GM10248 (cell line): ENCODE results near the gene TCF23.

ENCODE experiments used
- CTCF ChIA-PET: fragments of 300-600 bp; sonication (Branson Sonifier 250); formaldehyde crosslinking; extraction: SDS; loops from one replicate; lab custom pipeline; 2021; ENCODE audit warnings: antibody characterized with exemption; lab: Yijun Ruan, JAX
- POLR2A ChIA-PET: fragments of 350-650 bp; sonication (Branson Sonifier 250); formaldehyde crosslinking; extraction: SDS; loops from one replicate; lab custom pipeline; 2020; ENCODE audit warnings: antibody characterized with exemption; lab: Yijun Ruan, JAX
- DNase-seq: peaks from one replicate; pipeline ENCODE4 v3.0.0; 2012; ENCODE audit errors: extremely low spot score
- TF ChIP-seq, protein P1 (sequence below): IDR thresholded peaks from 2 replicates; pipeline ENCODE4 v1.5.1; 2012; ENCODE audit warnings: mild to moderate bottlenecking, low read depth; ENCODE audit errors: extremely low read depth, missing control alignments, control extremely low read depth

The TCF23 gene

DNA sequence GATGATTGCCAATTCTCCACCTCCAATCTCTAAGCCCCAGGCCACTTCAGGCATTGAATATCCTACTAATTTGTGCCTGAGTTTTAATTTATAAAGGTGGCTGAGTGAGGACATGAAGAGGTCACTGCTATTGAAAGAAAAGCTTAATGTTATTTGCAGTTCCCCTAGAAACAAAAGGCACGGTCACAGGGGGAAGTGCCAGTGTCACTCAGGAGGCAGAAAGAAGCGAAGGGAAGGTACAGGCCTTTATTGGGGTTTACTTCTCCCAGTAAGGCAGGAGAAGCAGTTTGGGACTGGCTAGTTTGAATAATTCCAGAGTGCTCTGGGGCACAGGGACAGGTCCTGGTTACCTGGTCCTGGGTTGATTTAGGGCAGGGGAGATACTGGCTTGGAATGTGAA is 26.9 kb upstream of the TCF23 start:
- ChIA-PET CTCF (no interaction called here), POLR2A (no interaction called here)
- no peak for DNase-seq
- TF ChIP-seq, protein P1, sequence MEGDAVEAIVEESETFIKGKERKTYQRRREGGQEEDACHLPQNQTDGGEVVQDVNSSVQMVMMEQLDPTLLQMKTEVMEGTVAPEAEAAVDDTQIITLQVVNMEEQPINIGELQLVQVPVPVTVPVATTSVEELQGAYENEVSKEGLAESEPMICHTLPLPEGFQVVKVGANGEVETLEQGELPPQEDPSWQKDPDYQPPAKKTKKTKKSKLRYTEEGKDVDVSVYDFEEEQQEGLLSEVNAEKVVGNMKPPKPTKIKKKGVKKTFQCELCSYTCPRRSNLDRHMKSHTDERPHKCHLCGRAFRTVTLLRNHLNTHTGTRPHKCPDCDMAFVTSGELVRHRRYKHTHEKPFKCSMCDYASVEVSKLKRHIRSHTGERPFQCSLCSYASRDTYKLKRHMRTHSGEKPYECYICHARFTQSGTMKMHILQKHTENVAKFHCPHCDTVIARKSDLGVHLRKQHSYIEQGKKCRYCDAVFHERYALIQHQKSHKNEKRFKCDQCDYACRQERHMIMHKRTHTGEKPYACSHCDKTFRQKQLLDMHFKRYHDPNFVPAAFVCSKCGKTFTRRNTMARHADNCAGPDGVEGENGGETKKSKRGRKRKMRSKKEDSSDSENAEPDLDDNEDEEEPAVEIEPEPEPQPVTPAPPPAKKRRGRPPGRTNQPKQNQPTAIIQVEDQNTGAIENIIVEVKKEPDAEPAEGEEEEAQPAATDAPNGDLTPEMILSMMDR = no peak

DNA sequence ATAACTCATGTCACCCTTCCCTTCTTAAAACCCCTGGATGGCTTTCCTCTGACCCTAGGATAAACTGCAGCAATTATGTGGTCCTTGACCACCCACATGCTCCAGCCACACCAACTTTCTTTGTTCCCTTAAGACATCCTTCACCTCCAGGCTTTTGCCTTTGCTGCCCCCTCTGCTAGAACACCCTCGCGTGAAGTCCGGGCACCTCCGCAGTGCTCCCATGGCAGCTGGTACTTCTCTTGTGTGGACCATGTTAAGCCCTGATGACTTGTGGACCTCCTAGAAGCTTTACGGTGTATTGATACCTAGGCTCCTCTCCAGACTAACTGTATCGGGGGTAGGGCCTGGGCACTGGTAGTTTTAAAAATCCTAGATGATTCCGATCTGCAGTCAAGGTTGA is 26.0 kb upstream of the TCF23 start:
- ChIA-PET POLR2A (no interaction called here), CTCF (interaction anchor here (1.0 to 2.9 kb wide), 5 partner anchors 8 to 144 kb away, joined by 3 to 22 read pairs (median 3); partner anchors contain the start of gene PREB)
- DNase-seq = no peak
- TF ChIP-seq, protein P1 = no peak

DNA sequence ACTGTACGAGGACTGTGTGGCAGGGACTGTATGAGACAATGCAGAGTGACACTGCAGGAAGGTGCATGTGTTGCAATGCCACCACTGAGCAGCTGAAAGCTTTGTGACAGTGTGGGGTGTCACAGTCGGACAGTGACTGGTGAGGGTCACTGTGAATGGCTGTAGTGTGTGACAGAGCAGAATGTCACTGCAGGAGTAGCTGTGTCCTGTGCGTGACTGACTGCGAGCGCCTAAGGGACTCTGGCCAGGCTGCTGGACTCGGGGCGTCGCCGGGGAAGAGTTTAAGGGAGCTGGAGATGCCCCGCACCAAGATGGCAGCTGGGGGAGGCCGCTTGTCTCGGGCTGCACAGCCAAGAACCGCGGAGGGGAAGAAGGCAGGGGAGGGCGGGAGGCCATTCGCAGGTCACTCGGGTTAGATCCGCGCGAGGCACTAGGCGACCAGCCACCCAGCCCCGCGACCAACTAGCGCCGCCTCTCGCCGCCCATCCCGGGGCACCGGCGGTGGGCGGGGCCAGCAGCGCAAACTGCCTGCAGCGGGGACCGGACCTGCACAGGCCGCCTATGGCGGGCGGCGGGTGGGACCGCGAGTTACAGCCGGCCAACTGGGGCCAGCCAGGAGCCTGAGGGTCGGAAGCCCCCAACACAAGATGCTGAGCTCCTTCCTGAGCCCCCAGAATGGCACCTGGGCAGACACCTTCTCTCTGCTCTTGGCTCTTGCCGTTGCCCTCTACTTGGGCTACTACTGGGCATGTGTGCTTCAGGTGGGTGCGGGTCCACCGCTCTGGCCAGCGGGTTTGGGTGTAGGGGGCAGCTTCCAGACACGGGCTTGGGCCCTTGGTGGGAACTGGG is 25.3 kb upstream of the TCF23 start, which contains the start of gene ABHD1:
Gene ABHD1, plus strand, starts transcription at position 514 of the 849 bp plus-strand sequence. Its CDS starts 134 bp downstream, at position 648.
- TF ChIP-seq, protein P1 = no peak
- ChIA-PET CTCF (interaction anchor here (0.8 to 2.9 kb wide), 10 partner anchors 9 to 161 kb away, joined by 3 to 22 read pairs (median 3); partner anchors contain the start of gene PREB), POLR2A (interaction anchor here (0.5 to 0.7 kb wide), 2 partner anchors 128 to 129 kb away, joined by 3 read pairs; no protein-coding TSS in a partner anchor)
- DNase-seq = peak; percentile 72

DNA sequence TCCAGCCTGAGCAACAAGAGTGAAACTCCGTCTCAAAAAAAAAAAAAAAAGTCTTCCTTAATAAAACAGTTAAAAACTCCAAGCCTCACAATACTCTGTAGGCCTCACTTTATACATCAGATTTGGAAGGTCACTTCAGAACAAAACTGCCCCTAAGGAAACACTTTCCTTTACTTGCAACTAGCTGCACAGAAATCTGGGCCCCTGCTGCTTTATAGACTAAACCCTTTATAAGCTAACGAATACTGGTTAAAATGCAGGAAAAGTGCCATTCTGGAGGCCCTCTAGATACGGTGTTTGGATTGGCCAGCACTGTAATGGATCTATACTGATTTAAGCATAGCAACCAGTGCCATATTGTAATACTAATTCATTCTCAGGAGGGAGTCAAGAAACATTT is 23.7 kb upstream of the TCF23 start:
- CTCF ChIA-PET = interaction anchor here (1.0 to 2.9 kb wide), 6 partner anchors 9 to 155 kb away, joined by 3 to 22 read pairs (median 6); partner anchors contain the start of gene PREB
- DNase-seq = no peak
- TF ChIP-seq, protein P1 = no peak
- POLR2A ChIA-PET = no interaction called here

DNA sequence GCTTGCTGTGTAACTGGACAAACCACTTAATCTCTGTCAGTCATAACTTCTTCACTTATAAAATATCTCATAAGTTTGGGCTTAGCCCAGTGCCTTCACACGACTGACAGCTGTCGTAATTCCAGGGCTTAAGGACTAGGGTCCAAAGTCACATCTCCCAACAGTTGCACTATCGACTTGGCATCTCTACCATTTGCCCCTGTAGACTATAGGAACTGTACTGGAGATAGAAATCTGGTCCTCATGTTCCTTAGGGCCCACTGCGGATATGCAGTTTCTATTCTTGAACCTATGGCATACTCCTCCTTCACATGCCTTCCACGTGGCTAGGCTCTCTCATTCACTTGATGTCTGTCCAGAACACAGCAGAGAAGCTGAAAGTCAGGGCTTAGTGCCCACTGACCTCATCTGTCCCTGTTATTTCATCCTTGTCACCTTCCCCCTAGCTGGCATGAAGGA is 22.5 kb upstream of the TCF23 start:
- DNase-seq = no peak
- POLR2A ChIA-PET = no interaction called here
- CTCF ChIA-PET = interaction anchor here (0.8 to 2.1 kb wide), 3 partner anchors 16 to 154 kb away, joined by 3 to 6 read pairs (median 3); no protein-coding TSS in a partner anchor
- TF ChIP-seq, protein P1 = no peak

DNA sequence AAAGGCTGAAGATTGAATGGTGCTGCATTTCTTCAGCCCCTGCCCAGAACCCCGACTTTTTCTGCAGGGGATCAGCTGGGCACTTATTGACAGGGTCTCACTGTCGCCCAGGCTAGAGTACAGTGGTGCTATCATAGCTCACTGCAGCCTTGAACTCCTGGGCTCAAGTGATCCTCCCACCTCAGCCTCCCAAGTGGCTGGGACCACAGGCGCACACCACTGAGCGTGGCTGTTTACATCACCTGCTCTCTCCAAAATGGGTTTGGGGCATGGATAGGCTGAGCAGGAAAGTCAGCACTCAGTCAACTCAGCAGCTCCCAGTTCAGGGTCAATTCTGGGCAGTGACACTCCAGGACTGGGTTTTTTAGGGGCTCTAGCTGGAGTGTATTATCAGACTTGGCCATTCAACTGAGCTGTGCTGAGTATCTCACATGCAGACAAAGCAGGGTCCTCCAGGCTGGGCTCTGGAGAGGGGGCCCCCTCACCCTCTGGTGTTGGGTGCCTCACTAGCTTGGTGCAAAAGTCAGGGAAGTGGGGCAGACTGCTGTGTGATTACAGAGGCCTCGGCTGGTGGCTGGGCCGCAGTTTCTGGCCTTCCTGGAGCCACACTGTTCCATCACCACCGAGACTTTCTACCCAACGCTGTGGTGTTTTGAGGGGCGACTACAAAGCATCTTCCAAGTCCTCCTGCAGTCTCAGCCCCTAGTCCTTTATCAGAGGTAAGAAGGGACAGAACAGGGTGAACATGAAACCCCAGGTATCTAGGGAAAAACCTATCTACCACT is 20.7 kb upstream of the TCF23 start:
- DNase-seq = no peak
- CTCF ChIA-PET = interaction anchor here (1.3 kb wide), 1 partner anchor 166 kb away, joined by 5 read pairs; no protein-coding TSS in a partner anchor
- TF ChIP-seq, protein P1 = no peak
- POLR2A ChIA-PET = no interaction called here
